CD4-positive, alpha-beta T cell treated with Interleukin-2 at 100 ng/mL for 4 hours (primary cell): ENCODE measurements around the gene MAGI1.
"Not testable (repeated sequence)": the region's sequence is repeated elsewhere in the genome, so short reads cannot be mapped to it uniquely, and the experiment has no call there.

Source experiments
- DNase-seq: peaks from one replicate; pipeline ENCODE4 v3.0.0-alpha.2; 2020; ENCODE audit warnings: low spot score

MAGI1 gene

DNA sequence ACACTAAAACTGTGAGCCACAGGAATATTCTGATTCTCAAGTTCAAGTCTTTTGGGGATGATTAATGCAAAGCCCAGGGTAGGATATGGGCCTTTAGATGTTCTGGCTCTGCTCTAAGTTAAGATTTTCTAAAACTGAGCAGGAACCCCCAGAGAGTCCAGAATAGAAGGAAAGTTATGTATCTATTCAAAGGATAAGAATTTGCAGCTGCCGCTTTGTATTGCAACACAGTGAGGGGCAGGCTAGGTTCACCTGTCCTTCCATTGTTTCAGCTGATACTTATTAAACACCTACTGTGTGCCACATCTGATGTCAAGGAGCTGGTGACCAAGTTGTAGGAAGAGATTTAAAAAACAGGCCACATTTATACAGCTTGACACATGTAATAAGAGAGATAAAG lies 290.4 kb downstream of the MAGI1 start:
- DNase-seq, result no peak

DNA sequence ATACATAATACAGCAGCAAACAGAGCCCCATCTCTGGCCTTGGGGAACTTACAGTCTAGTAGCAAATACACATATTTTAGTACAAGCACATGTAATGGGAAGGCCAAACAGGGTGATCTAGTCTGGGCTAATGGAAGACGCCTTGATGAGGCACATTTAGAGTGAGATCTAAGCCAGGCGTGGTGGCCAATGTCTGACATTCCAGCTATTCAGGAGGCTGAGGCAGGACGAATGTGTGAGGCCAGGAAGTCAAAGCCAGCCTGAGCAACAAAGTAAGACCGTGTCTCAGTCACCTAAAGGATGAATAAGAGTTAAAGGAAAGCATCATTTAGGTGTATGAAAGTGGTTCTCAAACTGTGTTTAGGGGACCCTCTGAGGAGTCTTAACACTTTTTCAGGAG lies 291.9 kb downstream of the MAGI1 start:
- DNase-seq, result no peak

DNA sequence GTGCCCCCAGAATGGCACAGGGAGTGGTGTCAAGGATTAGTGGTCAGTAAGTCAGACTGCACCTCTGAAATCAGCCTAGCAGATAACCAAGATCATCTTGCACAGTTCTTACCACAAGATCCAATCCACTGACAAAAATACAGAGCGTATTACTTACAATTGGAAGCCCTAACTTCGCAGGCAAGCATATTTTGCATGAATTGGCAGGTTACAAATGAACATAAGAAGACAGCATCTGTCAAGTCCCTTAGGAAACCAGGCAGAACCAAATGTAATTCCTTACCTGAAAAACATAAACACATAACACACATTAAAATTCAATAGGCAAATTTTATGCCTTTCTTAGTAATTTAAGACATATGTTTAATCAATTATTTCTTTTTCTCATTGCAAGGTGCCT lies 293.4 kb downstream of the MAGI1 start:
- DNase-seq, result no peak

DNA sequence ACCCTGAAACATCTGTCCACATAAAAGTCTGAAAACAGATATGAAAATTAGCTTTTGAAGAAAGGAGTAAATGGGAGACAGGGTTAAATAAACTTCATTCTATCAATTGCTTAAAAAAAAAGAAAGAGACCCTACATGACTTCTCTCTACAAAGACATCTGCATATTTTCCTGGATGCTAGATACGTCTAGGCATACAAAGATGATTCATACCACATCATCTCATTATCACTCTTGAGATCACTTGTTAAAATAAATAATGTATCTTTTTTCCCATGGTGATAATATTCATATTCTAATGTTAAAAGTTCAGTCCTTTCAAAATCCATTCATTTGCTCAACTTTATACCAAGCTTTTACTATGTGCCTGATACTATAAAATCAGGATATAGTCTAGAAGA lies 295.8 kb downstream of the MAGI1 start:
- no peak for DNase-seq

DNA sequence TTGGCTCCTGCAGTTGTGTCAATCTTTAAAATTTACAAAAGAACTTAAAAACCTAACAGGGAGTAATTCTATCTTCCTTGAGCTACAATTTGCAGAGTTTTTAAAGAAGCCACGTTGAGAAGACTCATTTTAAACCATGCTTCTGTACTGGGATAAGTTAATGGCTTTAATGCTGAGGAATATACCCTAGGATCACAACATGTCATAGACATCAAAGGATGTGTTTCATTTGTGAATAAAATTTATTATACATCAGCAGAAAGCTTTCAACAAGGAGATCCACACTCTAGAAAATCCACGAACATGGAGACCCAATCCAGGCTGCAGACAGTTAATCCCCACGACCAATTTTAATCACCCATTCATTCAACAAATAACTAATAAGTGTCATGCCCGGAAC lies 297.2 kb downstream of the MAGI1 start:
- DNase-seq, result no peak

DNA sequence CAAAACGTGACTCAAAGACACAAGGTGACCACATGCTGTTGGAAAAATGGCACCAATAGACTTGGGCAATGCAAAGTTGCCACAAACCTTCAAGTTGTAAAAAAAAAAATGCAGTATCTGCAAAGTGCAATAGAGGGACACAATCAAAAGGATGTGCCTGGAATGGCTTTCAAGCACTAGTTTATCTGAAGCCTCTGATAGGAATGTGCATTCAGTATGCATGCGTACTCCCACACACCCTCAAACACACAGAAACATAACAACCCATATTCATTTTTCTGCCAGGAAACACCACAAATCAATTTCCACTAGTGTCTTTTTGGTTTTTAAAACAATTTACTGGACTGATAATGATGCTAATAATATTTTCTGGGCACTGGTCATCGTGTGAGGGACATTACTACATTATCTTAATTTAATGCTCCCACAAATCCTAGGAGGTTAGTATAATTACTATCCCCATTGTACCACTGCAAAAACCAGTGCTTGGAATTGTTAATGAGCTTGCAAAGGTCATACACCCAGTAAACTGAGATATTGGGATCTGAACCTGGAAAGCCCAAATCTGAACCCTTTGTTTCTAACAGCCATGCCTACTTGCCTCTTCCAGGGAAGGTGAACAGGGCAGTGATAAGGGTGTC lies 298.7 kb downstream of the MAGI1 start:
- DNase-seq, result no peak

DNA sequence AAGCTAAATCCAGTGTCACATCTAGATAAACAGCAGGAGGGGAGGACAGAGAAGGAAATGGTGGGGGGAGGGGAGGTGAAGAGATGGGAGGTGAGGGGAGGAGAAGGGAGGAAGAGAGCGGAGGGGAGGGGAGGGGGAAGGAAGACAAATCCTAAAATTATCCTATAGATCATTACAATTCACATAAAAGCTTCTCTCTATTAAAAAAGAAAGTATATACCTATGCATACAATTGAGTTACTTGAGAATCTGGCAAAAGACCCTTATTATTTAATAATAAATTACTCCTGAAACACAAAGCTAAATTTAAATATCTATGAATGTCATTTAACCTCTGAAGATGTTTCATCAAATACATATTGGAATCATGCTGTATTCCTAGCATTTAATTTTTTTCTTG lies 303.9 kb downstream of the MAGI1 start:
- no peak for DNase-seq

DNA sequence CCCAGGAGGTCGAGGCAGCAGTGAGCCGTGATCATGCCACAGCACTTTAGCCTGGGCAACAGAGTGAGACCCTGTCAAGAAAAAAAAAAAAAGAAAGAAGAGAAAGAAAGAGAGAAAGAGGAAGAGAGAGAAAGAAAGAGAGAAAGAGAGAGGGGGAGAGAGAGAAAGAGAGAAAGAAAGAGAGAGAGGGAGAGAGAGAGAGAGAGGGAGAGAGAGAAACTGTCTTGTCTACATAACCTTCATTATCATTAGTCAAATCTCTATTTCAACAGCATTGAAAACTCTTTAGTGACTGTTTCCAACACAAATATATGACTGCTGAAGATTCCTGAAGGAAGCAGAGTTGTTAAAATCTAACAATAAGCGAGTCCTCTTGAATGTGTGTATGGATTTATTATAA lies 304.3 kb downstream of the MAGI1 start:
- DNase-seq, result no peak

DNA sequence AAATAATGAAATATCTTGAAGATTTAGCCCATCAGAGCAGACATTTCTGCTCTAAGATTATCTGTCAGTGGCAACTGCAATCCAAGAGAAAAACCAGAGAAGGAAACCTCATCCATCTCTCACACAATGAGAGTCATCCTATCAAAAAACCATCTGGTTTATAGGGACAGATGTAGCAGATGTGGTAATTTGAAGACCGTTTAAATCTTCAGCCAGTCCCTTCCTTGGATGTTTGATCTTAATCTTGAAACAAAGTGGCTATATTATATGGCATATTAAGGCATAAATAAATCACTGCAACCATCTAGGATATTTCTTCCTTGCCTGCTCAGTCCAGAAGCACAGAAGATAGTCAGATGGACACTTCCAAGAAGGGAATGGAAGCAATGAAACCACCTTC lies 305.3 kb downstream of the MAGI1 start:
- no peak for DNase-seq

DNA sequence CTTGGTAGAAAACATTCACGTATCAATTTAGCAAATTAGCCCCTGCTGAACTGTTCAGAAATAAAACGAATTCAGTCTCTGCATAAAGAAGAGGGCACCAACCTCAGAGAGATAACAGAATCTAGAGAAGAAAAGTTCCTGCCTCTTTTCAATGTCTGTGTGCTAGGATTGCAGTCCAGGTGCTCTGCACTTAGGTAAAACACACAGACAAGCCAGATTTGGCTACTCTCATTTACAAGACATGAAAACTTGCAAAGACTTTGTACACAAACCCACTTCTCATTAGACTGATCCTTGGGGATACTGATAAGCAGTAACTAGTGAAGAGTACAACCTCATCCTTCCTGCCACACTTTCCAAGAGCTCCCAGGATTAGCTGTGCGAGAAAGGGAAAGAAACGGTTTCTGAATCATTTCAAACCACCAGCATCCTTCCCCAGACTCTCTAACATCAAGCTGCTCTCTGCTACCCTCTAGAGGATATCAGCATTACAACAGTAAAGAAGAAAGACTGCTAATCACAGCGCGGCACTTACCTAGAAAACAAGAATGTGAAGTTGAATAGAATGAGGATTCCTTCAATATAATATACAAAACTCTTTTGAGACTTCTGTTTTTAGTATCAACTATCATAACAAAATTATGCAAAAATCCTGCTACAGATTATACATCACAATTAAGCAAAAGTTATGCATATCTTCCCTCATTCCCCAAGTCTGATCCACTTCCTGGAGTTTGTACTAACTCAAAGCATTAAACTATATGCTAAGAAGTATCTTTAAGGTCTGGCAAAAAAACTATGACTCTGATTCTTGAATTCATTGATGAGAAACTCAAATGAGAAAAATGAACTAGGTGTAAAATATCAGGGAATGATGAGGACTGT lies 306.4 kb downstream of the MAGI1 start:
- DNase-seq, result peak; percentile 45

DNA sequence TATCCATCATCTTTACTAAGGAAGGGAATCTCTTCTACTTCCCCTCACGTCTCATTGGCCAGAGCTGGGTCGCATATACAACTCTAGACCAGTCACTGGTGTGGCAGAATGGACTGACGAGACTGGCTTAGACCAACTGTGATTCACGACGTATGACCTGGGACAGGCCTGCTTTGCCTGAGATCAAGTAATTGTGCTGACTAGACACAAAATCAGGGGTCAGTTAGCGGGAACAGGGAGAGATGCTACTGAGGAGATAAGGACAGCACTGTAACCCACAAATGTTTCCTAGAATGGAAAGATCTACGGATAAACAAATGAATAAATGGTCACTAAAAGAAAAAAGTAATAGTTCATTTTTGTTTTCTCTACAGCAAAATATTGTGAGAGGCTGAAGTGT lies 308.3 kb downstream of the MAGI1 start:
- DNase-seq, result no peak

DNA sequence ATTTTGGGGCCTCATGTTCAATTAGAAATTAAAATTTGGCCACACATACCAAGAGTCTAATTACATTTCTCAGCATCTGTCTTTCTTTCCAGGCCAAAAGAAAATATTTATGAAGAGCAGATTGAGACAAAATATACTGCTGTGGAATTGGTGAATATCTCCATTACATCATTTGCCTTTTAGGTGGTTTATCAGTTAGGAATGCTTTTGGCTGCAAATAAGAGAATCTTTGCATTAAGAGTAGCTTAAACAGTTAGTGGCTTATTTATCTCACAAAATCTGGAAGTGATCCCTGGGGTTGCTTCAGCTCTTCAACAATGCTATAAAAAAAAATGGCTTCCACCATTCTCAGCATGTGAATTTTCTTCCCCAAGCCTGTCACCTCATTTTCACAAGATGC lies 308.7 kb downstream of the MAGI1 start:
- no peak for DNase-seq

DNA sequence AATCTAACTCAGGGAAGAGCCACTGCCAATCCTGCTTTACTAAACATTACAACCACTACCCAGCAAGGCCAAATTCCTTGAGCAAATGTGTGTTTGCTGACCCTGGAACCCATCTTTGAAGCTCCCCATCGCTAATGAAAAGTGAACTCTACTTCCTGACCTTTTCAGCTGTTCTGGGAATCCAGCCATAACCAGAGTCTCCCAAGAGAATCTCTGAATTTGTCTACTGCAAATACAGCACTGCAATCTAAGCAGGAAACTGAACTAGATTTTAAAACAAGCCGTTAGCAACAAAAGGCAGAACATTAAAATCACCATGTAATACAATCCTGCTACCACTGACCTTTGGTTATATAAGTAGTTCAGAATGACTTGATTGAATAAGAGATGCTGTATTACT lies 309.2 kb downstream of the MAGI1 start:
- DNase-seq, result no peak

DNA sequence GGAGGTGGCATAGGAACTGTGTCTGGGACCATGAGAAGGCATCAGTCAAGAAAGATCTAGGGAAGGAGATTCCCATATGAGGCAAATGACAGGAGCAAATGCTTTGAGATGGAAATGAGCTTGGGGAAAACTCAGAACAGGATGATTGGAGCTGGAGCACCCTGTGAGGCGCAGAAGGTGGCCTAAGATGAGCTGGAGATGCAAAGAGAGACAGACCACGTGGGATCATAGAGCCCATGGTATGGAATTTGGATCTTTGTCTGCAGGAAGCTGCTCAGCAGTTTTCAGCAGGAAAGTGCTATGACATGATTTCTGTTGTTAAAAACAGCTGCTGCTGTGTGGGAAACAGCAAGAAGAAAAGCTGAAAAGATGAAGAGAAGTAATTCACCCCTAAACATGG lies 310.6 kb downstream of the MAGI1 start:
- DNase-seq, result no peak

DNA sequence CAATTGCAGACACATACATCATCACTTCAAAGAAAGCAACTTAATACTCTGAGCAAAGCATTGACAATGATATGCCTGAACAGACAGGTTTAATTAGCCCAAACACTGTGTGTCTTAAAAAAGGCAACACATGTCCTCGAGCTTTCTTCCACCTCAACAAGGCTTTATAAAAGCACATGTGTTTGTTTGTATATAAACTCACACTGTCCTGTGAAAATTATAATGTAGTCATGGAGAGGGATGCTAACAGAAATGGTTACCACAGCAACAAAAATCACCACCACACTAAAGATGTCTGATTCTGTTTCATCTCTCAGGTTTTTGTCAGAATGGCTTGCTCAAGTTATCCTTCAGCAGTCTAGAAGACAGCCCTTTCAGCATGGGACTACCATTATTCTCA lies 314.7 kb downstream of the MAGI1 start:
- no peak for DNase-seq

DNA sequence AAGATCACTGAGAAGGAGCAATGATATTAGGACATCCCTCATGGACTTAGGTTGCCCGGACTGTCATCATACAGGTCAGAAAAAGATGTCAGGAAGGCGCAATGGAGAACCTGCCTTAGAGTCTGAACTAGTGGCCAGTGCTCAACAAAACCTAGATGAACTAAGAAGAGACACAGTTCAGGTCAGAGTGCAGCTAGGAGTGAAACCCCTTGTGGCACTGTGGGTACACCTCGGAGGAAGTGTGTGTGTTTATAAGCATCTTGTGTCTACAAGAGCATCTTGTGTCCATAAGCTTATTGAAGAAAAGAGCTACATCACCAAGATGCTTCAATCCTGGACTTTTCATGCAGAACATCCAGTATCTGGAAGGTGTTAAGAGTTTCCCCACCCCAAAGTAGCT lies 315.7 kb downstream of the MAGI1 start:
- no peak for DNase-seq

DNA sequence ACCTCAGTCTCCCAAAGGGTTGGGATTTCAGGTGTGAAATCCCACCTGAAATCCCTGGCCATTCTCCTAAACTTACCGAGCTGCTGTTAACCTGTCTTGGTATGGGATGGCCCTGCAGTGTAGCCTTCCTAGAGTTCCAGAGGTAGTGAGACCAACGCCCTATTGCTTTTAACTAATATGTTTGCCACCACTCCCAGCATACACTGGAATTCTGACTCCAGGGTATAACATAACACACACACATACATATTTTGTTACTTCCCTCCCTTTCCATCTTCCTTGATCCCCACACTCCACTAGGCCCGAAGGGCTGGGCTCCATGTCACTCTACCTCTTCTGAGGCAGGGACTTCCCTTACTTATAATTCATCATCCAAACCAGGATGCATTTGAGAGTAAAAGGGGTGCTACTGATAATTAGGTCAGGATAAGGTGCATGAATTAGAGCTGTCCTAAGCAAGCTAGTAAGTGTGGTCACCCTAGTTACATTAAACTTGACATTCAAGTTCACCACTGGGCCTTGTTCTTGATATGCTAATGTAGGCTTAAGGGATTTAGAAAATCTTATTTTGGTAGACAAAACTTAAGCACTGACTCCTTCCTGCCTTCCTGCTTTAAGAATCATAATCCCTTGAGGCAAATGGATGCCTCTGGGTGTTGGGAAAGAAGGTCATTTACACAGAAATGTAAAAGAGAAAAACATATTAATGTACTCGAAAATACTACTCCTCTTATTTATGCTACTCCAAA lies 317.6 kb downstream of the MAGI1 start:
- no peak for DNase-seq

DNA sequence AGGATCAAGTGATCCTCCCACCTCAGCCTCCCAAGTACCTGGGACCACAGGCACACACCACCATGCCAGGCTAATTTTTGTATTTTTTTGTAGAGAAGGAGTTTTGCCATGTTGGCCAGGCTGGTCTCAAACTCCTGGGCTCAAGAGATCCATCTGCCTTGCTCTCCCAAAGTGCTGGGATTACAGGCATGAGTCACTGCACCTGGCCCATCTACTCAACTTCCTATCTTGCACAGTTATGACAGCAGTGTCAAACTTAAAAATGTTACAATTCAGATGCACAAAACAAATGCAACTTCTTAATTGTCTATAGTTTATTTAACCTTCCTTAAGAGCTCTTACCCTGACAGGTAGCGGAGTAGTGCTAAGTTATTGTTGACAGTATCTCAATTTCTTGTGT lies 319.1 kb downstream of the MAGI1 start:
- DNase-seq, result not testable (repeated sequence)

DNA sequence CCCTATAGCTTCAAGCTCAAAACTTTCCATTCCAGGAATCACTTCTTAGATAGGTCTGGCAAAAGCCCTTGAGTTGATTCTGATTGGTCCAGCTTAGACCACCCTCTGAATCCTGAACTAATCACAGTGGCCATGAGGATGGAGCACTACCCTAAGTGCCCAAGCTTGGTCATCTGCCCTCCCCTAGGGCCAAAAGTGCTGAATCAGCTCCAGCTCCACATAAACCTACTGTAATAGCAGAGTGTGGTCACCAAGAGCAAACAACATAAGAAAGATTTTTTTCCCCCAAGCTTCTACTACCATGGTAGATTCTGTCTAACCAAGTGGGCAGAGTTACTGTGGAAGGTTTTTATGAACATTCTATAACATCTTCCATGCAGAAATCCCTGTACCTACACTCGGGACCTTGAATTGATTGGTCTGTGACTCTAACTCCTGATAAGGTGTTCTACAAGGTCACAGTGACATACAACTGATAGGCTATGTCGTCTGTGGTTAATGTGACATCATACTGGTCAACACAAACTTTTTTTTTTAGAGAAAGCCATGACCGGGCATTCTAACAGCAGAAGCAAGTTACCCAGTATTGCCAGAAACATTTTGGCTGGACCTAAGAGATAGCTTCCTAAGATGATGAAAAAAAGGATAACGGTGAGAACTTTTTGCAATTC lies 320.9 kb downstream of the MAGI1 start:
- DNase-seq, result no peak

DNA sequence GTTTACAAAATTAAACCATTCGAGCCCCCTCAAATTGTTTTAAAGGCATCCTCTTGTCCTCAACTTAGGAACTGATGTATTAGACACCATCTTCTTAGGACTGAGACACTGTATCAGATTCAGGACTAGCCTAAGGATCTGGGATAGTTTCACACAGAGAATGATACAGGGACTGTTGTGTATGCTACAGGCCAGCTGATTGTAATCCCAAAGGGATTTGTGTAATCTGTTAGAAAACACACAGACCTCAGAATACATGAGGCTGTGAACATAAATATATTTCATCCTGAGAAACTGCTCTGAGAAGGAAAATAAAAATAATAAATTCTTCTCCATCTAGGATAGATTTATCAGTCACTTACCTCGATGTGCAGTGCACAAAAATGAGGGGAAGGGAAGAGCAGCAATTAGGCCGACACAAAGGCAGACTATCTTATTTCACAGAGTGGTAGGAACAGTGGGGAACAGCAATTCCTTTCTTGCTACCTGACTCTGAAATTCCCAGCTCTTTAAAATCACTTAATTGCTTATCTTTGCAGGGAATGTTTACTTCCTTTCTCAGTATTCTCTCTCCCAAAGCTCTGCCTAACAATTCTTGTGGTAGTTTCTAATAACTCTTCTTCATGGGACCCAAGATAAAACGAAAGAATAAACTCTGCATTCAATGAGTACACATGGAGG lies 322.5 kb downstream of the MAGI1 start:
- no peak for DNase-seq

DNA sequence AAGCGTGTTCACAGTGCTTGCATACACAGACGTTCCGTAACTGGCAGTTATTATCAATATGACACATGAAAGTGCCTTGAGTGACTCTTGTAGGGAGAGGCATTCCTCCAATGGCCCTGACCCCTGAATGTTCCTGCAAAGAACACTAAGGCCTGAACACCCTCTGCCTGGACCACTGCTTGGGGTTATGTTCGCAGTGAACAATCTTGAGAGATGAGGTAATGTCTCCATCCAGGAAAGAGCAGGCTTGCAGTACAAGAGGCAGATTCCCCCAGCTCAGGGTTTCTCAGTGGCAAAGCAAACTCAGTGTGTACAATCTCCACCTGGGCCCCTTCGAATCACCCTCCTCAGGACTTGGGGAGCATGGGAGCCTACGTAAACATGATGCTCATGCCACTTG lies 324.6 kb downstream of the MAGI1 start:
- DNase-seq, result no peak

DNA sequence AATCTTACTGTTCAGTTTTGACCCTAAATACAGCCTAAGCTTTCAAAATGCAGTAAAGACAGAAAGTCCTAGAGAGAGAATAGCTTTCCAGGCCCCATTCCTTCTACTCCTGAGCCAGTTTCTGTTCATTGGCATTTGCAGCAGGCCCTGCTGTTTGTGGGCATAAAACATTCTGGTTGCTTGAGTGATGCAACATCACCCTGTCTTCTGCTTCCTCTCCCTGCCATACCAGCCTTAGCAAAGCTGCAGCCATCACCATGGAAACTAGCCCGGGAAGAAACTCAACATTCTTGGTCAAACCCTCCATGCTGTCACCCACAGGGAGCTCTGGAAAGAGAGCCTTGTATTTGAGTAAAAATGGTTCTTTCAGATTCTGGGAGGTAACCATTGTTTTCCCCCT lies 325.7 kb downstream of the MAGI1 start:
- no peak for DNase-seq
